ENCODE results near the gene VANGL2. TPM values are rescaled to one million over a fixed set of nuclear protein-coding genes. Genes with fewer than 3 reads are reported as not detected.

Gene VANGL2
- total and polyA plus RNA-seq, 11 donors, result 0.94 to 3.2 (median 1.9) TPM

DNA sequence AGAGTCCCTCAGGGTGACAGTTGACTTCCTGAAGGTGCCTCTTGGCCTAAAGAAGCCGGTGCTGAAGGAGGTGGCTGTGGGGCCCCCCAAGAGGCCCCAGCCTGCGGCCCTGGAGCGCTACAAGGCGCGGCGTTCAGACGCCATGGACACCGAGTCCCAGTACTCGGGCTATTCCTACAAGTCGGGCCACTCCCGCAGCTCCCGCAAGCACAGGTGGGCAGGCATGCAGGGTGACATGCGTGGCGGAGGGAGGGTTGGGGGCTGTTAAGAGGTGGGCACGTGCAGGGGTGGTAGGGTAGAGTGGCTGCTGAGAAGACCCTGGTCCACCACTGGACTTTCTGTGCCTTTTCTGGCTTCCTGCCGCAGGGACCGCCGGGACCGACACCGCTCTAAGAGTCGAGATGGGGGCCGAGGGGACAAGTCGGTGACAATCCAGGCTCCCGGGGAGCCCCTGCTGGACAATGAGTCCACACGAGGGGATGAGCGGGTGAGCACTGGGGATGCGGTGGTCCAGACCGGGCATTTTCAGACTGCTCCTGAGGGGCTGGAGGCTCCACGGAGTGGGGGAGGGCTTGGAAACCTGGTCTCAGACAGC is 15.4 kb downstream of the VANGL2 start:
- H3K27me3 ChIP-seq, result no peaks in the 10 kb centered on the region
- ATAC-seq, result no peak
- TF ChIP-seq, protein P1, sequence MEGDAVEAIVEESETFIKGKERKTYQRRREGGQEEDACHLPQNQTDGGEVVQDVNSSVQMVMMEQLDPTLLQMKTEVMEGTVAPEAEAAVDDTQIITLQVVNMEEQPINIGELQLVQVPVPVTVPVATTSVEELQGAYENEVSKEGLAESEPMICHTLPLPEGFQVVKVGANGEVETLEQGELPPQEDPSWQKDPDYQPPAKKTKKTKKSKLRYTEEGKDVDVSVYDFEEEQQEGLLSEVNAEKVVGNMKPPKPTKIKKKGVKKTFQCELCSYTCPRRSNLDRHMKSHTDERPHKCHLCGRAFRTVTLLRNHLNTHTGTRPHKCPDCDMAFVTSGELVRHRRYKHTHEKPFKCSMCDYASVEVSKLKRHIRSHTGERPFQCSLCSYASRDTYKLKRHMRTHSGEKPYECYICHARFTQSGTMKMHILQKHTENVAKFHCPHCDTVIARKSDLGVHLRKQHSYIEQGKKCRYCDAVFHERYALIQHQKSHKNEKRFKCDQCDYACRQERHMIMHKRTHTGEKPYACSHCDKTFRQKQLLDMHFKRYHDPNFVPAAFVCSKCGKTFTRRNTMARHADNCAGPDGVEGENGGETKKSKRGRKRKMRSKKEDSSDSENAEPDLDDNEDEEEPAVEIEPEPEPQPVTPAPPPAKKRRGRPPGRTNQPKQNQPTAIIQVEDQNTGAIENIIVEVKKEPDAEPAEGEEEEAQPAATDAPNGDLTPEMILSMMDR (IDR thresholded peaks at IDR 0.05), result no peak
- no peak for TF ChIP-seq POLR2A (IDR thresholded peaks at IDR 0.05)
- no peak for DNase-seq
- H3K36me3 ChIP-seq, result peaks cover 0 to 8% (median 0%) of the 10 kb centered on the region in 9 donors
- H3K4me3 ChIP-seq, result no peak overlapping the region
- H3K27ac ChIP-seq, result no peak overlapping the region
- H3K4me1 ChIP-seq, result peaks cover 0 to 4% (median 0%) of the 10 kb centered on the region in 12 donors
- no peaks in the 10 kb centered on the region for H3K9me3 ChIP-seq
- 96% methylated on average over 26 to 29 of the region's 29 CpGs for WGBS, 4 donors
- intact Hi-C loops (cut with DNase I), result no loop called here

DNA sequence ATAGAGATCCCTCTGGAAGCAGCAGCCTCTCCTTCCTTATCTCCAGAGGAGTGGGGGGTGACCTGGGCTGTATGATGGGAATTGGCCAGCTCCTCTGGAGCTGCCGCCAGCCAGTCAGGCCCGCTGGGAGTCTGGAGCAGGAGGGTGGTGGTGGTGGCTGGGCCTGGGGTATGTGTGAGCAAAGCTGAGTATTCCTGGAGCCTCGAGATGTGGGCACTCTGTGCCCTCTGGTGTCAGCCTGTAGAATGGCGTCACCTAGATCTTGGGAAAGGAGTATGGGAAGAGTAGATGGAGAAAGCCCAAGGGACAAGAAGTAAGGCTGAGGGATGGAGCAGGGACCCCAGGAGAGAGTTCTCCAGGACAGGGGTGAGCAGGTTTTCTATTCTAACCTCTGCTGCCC is 16.0 kb downstream of the VANGL2 start:
- H3K27me3 ChIP-seq, result no peaks in the 10 kb centered on the region
- H3K4me3 ChIP-seq, result no peak overlapping the region
- no peak for DNase-seq
- ATAC-seq, result peak in 2 of 4 donors; percentile 26 to 32
- 61 to 81% (median 67%) methylated on average over 4 of the region's 4 CpGs for WGBS, 4 donors
- no peak overlapping the region for H3K27ac ChIP-seq
- peaks cover 0 to 8% (median 0%) of the 10 kb centered on the region in 9 donors for H3K36me3 ChIP-seq
- intact Hi-C loops (cut with DNase I), result no loop called here
- peaks cover 0 to 4% (median 0%) of the 10 kb centered on the region in 12 donors for H3K4me1 ChIP-seq
- H3K9me3 ChIP-seq, result no peaks in the 10 kb centered on the region
- TF ChIP-seq, protein P1 (IDR thresholded peaks at IDR 0.05), result peak in 5 of 12 donors; percentile 14 to 32 (median 23)
- no peak for TF ChIP-seq POLR2A (IDR thresholded peaks at IDR 0.05)

DNA sequence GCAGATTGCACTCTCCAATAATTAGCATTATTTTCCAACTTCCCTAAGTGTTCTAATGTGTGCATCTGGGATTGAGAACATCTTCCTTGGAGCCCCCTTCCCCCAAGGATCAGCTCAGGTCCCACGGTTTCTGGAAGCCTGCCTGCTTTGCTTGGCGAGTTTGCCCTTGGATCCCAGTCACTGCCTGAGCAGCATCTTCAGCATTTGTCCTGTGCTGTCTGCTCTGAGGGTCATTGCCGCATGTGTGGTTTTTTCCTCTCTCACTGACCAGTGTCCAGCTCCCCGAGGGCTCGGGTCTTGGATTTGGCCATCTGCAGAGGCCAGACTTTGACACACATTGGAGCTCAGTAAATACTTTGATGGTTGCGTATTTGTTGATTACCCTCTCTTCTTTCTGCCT is 18.1 kb downstream of the VANGL2 start:
- Histone ChIP-seq H3K4me3 (no peak overlapping the region), H3K27ac (no peak overlapping the region), H3K4me1 (no peaks in the 10 kb centered on the region), H3K9me3 (no peaks in the 10 kb centered on the region), H3K36me3 (peaks cover 0 to 8% (median 0%) of the 10 kb centered on the region in 9 donors), H3K27me3 (no peaks in the 10 kb centered on the region)
- TF ChIP-seq, protein P1 (IDR thresholded peaks at IDR 0.05), result no peak
- TF ChIP-seq POLR2A (IDR thresholded peaks at IDR 0.05), result no peak
- DNase-seq, result no peak
- 81 to 88% (median 83%) methylated on average over 6 of the region's 6 CpGs for WGBS, 4 donors
- no peak for ATAC-seq
- intact Hi-C loops (cut with DNase I), result no loop called here

DNA sequence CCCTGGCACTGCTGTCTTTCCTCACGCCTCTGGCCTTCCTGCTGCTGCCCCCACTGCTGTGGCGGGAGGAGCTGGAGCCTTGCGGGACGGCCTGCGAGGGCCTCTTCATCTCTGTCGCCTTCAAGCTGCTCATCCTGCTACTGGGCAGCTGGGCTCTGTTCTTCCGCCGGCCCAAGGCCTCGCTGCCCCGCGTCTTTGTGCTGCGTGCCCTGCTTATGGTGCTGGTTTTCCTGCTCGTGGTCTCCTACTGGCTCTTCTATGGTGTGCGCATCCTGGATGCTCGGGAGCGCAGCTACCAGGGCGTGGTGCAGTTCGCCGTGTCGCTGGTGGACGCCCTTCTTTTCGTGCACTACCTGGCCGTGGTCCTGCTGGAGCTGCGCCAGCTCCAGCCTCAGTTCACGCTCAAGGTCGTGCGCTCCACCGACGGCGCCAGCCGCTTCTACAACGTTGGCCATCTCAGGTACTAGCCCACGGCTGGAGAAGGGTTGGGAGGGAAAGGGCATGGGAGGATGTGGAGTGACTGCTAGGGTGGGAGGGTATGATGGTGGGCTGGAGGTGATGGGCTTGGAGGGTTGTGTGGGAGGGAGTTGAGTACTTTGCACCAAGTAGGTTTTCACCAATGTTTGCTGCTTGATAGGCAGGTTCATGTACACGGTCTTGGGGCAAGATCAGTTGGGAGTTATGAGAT is 18.9 kb downstream of the VANGL2 start:
- Histone ChIP-seq H3K27me3 (no peaks in the 10 kb centered on the region), H3K36me3 (peaks cover 0 to 8% (median 0%) of the 10 kb centered on the region in 9 donors), H3K27ac (no peak overlapping the region), H3K9me3 (no peaks in the 10 kb centered on the region), H3K4me1 (no peaks in the 10 kb centered on the region), H3K4me3 (no peak overlapping the region)
- intact Hi-C loops (cut with DNase I), result no loop called here
- TF ChIP-seq, protein P1 (IDR thresholded peaks at IDR 0.05), result no peak
- TF ChIP-seq POLR2A (IDR thresholded peaks at IDR 0.05), result no peak
- ATAC-seq (no peak), DNase-seq (no peak)
- WGBS, 4 donors, result 93 to 96% (median 95%) methylated on average over 32 to 34 of the region's 34 CpGs
